Ishikawa (cell line): ENCODE measurements around the gene PNN.

Source experiments
- CEBPB ChIP-seq: IDR thresholded peaks from 2 replicates; pipeline ENCODE4 v1.6.1; 2012
- CREB1 ChIP-seq: IDR thresholded peaks from 2 replicates; pipeline ENCODE4 v1.6.1; 2012; ENCODE audit warnings: low read depth
- EGR1 ChIP-seq: IDR thresholded peaks from 2 replicates; pipeline ENCODE4 v1.6.1; 2012
- EP300 ChIP-seq: IDR thresholded peaks from 2 replicates; pipeline ENCODE4 v1.6.1; 2012; ENCODE audit warnings: borderline replicate concordance
- RAD21 ChIP-seq: IDR thresholded peaks from 2 replicates; pipeline ENCODE4 v1.6.1; 2012; ENCODE audit warnings: low read depth
- TAF1 ChIP-seq: IDR thresholded peaks from 2 replicates; pipeline ENCODE4 v1.6.1; 2012; ENCODE audit warnings: low read depth, mild to moderate bottlenecking
- TF ChIP-seq, protein P1 (sequence below): IDR thresholded peaks from 2 replicates; pipeline ENCODE4 v1.6.1; 2012
- TF ChIP-seq, protein P2 (sequence below): IDR thresholded peaks from 2 replicates; pipeline ENCODE4 v1.6.1; 2012

DNA sequence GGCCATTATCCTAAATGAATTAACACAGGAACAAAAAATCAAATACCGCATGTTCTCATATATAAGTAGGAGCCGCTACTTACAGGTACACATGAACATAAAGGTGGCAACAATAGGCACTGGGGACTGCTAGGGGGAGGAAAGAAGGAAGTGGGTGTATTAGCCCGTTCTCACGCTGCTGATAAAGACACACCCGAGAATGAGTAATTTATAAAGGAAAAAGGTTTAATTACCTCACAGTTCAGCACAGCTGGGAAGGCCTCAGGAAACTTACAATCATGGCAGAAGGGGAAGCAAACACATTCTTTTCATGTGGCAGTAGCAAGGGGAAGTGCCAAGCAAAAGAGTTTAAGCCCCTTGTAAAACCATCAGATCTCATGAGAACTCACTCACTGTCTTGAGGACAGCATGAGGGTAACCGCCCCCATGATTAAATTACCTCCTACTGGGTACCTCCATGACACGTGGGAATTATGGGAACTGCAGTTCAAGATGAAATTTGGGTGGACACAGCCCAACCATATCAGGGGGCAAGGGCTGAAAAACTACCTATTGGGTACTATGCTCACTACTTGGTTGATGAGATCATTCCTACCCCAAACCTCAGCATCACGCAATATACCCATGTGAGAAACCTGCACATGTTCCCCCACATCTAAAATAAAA lies 42.3 kb downstream of the PNN start:
- TF ChIP-seq EGR1 (no peak), EP300 (no peak), TAF1 (no peak), CEBPB (no peak), CREB1 (no peak), RAD21 (no peak)
- TF ChIP-seq, protein P1, sequence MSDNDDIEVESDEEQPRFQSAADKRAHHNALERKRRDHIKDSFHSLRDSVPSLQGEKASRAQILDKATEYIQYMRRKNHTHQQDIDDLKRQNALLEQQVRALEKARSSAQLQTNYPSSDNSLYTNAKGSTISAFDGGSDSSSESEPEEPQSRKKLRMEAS: no peak
- TF ChIP-seq, protein P2, sequence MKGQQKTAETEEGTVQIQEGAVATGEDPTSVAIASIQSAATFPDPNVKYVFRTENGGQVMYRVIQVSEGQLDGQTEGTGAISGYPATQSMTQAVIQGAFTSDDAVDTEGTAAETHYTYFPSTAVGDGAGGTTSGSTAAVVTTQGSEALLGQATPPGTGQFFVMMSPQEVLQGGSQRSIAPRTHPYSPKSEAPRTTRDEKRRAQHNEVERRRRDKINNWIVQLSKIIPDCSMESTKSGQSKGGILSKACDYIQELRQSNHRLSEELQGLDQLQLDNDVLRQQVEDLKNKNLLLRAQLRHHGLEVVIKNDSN: no peak
